Measurements from ENCODE around the gene MATN1. TPM values are rescaled to one million over a fixed set of nuclear protein-coding genes. Genes with fewer than 3 reads are reported as not detected.

MATN1 gene
- polyA plus RNA-seq, 1 donor (not counting 4 experiments of a cell fraction or from before 2014, with no cell fraction given) = 0.05 TPM

DNA sequence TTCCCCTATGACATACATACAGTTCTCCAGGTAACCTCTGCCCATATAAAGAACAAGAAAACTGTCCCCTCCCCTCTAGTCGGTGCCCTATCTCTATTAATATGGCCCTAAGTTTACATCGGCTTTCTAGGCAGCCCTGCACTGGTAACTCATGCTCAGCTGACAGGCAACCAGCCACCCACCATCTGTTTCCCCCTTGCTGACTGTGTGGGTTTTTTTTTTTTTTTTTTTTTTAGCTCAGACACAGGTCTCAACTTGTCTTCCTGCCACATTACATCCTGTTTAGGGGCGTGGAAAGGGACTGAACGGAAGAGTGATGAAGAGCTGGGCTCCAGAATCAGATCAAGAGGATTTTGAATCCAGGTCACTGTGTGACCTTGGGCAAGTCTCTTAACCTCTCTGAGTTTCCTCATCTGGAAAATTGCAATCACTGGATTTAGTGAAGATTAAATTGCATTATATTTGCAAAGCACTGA lies 20.2 kb upstream of the MATN1 start:
- Histone ChIP-seq H3K4me1 (ENCODE audit: control insufficient read depth, extremely low read depth, insufficient read depth, low read length) (peaks cover 36% of the 10 kb centered on the region), H4K20me1 (ENCODE audit: control insufficient read depth, extremely low read depth, insufficient read depth, low read length) (no peaks in the 10 kb centered on the region), H3K9ac (ENCODE audit: control insufficient read depth, extremely low read depth, insufficient read depth, low read length) (no peak overlapping the region), H2AFZ (ENCODE audit: control insufficient read depth, low read length) (no peak overlapping the region), H3K9me1 (ENCODE audit: control insufficient read depth, extremely low read depth, insufficient read depth, low read length) (no peaks in the 10 kb centered on the region), H3K27me3 (ENCODE audit: control insufficient read depth, extremely low read depth, insufficient read depth, low read length) (no peaks in the 10 kb centered on the region), H3K79me2 (ENCODE audit: control insufficient read depth, insufficient read depth, low read length) (no peaks in the 10 kb centered on the region), H3K27ac (ENCODE audit: control insufficient read depth, insufficient read depth, low read length) (no peak overlapping the region), H3K4me2 (ENCODE audit: control insufficient read depth, extremely low read depth, insufficient read depth, low read depth, low read length) (no peak overlapping the region), H3K4me3 (ENCODE audit: control insufficient read depth in 2 of 3, extremely low read depth in 1 of 3, insufficient read depth in 2 of 3, low read depth in 1 of 3, low read length in 3 of 3) (no peak overlapping the region), H3K36me3 (ENCODE audit: control insufficient read depth in 2 of 2, extremely low read depth in 1 of 2, insufficient read depth in 2 of 2, low read length in 2 of 2) (no peaks in the 10 kb centered on the region), H3K9me3 (ENCODE audit: control insufficient read depth, low read depth, low read length) (no peaks in the 10 kb centered on the region)
- TF ChIP-seq, protein P1, sequence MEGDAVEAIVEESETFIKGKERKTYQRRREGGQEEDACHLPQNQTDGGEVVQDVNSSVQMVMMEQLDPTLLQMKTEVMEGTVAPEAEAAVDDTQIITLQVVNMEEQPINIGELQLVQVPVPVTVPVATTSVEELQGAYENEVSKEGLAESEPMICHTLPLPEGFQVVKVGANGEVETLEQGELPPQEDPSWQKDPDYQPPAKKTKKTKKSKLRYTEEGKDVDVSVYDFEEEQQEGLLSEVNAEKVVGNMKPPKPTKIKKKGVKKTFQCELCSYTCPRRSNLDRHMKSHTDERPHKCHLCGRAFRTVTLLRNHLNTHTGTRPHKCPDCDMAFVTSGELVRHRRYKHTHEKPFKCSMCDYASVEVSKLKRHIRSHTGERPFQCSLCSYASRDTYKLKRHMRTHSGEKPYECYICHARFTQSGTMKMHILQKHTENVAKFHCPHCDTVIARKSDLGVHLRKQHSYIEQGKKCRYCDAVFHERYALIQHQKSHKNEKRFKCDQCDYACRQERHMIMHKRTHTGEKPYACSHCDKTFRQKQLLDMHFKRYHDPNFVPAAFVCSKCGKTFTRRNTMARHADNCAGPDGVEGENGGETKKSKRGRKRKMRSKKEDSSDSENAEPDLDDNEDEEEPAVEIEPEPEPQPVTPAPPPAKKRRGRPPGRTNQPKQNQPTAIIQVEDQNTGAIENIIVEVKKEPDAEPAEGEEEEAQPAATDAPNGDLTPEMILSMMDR (optimal IDR thresholded peaks at IDR 0.05 in 1 of 3, IDR thresholded peaks at IDR 0.05 in 1 of 3, conservative IDR thresholded peaks at IDR 0.05 in 1 of 3; ENCODE audit: extremely low read depth in 1 of 3, insufficient read depth in 2 of 3, low read length in 3 of 3) = no peak
- TF ChIP-seq EZH2 (IDR thresholded peaks at IDR 0.05; ENCODE audit: low read length) = no peak
- FAIRE-seq = peak; percentile 17
- DNase-seq (ENCODE audit: low read depth, low spot score) = no peak
- dilution Hi-C loops (cut with MboI; ENCODE audit: extremely low pct_ligation_motif_present, low sequenced_read_pairs) = no loop called here

DNA sequence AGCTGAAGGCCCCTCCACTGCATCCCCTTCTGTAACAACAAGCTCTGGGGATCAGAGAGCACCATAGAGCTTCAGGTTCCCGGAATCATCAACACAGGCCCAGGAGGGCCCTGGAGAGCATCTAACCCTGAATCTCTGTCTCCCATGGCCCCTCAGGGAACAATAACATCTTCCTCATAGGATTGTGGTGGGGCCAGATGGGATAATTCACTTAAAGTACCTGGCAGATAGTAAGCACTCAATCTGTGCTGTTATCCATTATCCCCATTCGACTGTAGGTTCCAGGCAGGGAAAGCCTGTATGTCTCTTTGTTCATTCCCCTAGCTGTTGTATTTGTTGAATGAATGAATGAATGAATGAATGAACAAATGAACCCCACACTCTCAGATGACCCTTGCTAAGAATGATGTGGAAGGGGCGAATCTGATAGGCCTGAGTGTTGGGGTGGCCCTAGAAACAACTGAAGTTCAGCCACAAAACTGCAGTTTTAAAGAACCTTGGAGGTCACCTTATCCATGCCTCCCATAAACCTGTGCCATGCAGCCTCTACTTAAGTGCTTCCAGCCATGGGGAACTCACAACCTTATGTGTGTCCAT lies 19.7 kb upstream of the MATN1 start:
- Histone ChIP-seq H3K27ac (ENCODE audit: control insufficient read depth, insufficient read depth, low read length) (no peak overlapping the region), H3K36me3 (ENCODE audit: control insufficient read depth in 2 of 2, extremely low read depth in 1 of 2, insufficient read depth in 2 of 2, low read length in 2 of 2) (no peaks in the 10 kb centered on the region), H3K79me2 (ENCODE audit: control insufficient read depth, insufficient read depth, low read length) (no peaks in the 10 kb centered on the region), H3K4me3 (ENCODE audit: control insufficient read depth in 2 of 3, extremely low read depth in 1 of 3, insufficient read depth in 2 of 3, low read depth in 1 of 3, low read length in 3 of 3) (no peak overlapping the region), H3K9me1 (ENCODE audit: control insufficient read depth, extremely low read depth, insufficient read depth, low read length) (no peaks in the 10 kb centered on the region), H3K4me2 (ENCODE audit: control insufficient read depth, extremely low read depth, insufficient read depth, low read depth, low read length) (no peak overlapping the region), H3K9ac (ENCODE audit: control insufficient read depth, extremely low read depth, insufficient read depth, low read length) (no peak overlapping the region), H4K20me1 (ENCODE audit: control insufficient read depth, extremely low read depth, insufficient read depth, low read length) (no peaks in the 10 kb centered on the region), H3K9me3 (ENCODE audit: control insufficient read depth, low read depth, low read length) (peaks cover 2% of the 10 kb centered on the region), H3K27me3 (ENCODE audit: control insufficient read depth, extremely low read depth, insufficient read depth, low read length) (no peaks in the 10 kb centered on the region), H3K4me1 (ENCODE audit: control insufficient read depth, extremely low read depth, insufficient read depth, low read length) (peaks cover 31% of the 10 kb centered on the region), H2AFZ (ENCODE audit: control insufficient read depth, low read length) (no peak overlapping the region)
- DNase-seq (ENCODE audit: low read depth, low spot score) (no peak), FAIRE-seq (no peak)
- TF ChIP-seq, protein P1 (optimal IDR thresholded peaks at IDR 0.05 in 1 of 3, IDR thresholded peaks at IDR 0.05 in 1 of 3, conservative IDR thresholded peaks at IDR 0.05 in 1 of 3; ENCODE audit: extremely low read depth in 1 of 3, insufficient read depth in 2 of 3, low read length in 3 of 3) = no peak
- TF ChIP-seq EZH2 (IDR thresholded peaks at IDR 0.05; ENCODE audit: low read length) = no peak
- dilution Hi-C loops (cut with MboI; ENCODE audit: extremely low pct_ligation_motif_present, low sequenced_read_pairs) = no loop called here

Data from keratinocyte (primary cell).